HG03460 (cell line): ENCODE data around the gene GEMIN4.
"Not testable (repeated sequence)": the region's sequence is repeated elsewhere in the genome, so short reads cannot be mapped to it uniquely, and the experiment has no call there.

Experiments used
- ATAC-seq: cut with Tn5 transposase; IDR thresholded peaks from one replicate; pipeline ENCODE4 v1.9.1; 2021; ENCODE audit not compliant: unreplicated experiment

Gene GEMIN4

GRCh38 chr17:704111-704864 is 47.8 kb downstream of the GEMIN4 start:
- no peak for ATAC-seq

GRCh38 chr17:703081-703875 is 48.8 kb downstream of the GEMIN4 start:
- no peak for ATAC-seq

GRCh38 chr17:700504-701094 is 51.5 kb downstream of the GEMIN4 start:
- ATAC-seq, result no peak

GRCh38 chr17:699345-699744 is 52.7 kb downstream of the GEMIN4 start:
- ATAC-seq, result no peak

GRCh38 chr17:698096-698495 is 54.0 kb downstream of the GEMIN4 start:
- ATAC-seq, result not testable (repeated sequence)

- ATAC-seq, result no peak
Observed at GRCh38 chr17:697682-698081, 54.4 kb downstream of the GEMIN4 start.

GRCh38 chr17:696369-696768 is 55.7 kb downstream of the GEMIN4 start:
- no peak for ATAC-seq
